NCI-H526 (cell line): ENCODE results near the gene TCAP.
"Not testable (repeated sequence)": the region's sequence is repeated elsewhere in the genome, so short reads cannot be mapped to it uniquely, and the experiment has no call there.

Experiments
- DNase-seq, 2 experiments: peaks; one replicate each; lab custom pipeline; 2025; lab: John Stamatoyannopoulos, UW

Gene TCAP

GRCh38 chr17:39704821-39705551, 39.8 kb downstream of the TCAP start:
- DNase-seq, result no peak

- peak in 1 of 2 experiments; percentile 8 for DNase-seq
Observed at GRCh38 chr17:39705786-39706348, 40.7 kb downstream of the TCAP start.

DNA sequence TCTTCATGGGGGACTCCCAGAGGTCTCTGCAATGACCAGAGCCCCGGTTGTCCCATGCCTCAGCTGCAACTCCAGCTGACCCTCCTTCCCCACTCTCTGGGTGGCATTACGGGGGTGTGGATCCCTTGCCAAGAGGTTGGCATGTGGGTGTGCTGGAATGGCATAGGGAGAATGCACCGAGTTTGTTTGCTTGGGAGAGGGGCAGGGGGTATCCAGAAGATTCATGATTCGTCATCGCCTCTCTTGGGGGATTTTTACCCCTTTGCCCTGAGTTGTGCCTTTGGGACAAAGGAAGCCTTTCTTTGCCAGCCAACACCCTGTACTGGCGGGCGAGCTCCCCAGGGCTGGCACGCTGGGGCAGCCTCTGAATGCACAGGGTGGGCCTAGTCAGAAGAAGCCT, 41.2 kb downstream of the TCAP start:
- DNase-seq, result no peak

DNA sequence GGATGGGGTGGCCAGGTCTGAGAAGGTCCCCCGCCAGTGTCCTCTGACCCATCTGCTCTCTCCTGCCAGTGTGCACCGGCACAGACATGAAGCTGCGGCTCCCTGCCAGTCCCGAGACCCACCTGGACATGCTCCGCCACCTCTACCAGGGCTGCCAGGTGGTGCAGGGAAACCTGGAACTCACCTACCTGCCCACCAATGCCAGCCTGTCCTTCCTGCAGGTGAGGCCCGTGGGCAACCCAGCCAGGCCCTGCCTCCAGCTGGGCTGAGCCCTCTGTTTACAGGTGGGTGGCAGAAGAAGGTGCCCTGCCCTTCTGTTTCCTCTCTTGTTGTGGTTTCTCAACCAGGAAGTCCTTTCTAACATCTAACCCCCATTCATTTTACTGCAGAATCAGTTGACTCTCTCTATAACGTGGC, 41.8 kb downstream of the TCAP start:
- no peak for DNase-seq

GRCh38 chr17:39709319-39709997, 44.3 kb downstream of the TCAP start:
- DNase-seq, result no peak

- no peak for DNase-seq
Observed at GRCh38 chr17:39709998-39710964, 45.1 kb downstream of the TCAP start.

DNA sequence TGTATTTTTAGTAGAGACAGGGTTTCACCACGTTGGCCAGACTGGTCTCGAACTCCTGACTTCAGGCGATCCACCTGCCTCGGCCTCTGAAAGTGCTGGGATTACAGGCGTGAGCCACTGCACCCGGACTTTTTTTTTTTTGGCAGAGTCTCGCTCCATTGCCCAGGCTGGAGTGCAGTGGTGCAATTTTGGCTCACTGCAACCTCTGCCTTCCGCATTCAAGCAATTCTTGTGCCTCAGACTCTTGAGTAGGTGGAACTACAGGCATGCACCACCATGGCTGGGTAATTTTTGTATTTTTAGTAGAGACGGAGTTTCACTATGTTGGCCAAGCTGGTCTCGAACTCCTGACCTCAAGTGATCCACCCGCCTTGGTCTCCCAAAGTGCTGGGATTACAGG, 45.9 kb downstream of the TCAP start:
- DNase-seq, result not testable (repeated sequence)

- DNase-seq, result no peak
Observed at GRCh38 chr17:39711851-39712250, 46.7 kb downstream of the TCAP start.

DNA sequence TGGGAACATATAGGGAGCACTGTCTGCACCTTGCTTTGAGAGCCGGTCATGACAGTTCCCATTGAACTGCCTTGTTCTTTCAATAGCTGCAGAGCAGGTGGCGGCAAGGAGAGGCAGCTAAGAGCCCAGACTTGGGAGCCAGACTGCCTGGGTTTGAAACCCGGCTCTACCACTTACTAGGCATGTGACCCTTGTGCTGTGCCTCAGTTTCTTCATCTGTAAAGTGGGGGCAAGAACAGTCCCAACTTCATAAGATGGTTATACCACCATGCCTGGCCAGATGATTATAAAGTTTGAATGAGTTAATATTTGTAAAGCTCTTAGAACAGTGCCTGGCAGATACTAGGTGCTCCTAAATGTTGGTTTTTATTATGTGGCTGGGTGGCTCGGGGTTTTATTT, 49.1 kb downstream of the TCAP start:
- no peak for DNase-seq

GRCh38 chr17:39715375-39716072, 50.4 kb downstream of the TCAP start:
- DNase-seq, result no peak
